ENCODE data around the gene NOL9. TPM values are rescaled to one million over a fixed set of nuclear protein-coding genes. Genes with fewer than 3 reads are reported as not detected.

The NOL9 gene
- polyA plus RNA-seq, 1 of the 3 experiments (the other 2 are of a cell fraction) = 7.1 TPM

DNA sequence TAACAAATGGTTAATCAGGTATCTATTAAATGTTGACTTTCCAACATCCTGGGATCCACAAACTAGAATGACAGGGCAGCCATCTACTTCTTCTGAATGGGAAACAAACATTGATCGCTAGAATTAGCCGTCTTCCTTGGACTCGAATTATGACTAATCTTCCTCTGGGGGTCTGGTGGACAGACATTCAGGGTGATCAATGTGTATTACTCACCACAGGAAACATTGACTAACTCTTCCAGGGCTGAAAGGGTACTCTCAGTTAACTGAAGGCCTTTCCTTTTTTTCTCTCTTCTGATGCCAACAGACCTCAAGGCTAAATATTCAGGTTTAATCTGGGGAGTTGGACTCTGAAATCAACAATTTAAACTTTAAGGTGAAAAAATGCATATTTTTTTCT lies 9.5 kb downstream of the NOL9 start:
- Histone ChIP-seq H3K27me3 (ENCODE audit: insufficient read depth) (no peaks in the 10 kb centered on the region), H3K9me2 (no peaks in the 10 kb centered on the region), H3K4me2 (peak overlapping the region; percentile 59; the same call in 1 of the 2 replicates), H3F3A (replicated peaks; ENCODE audit: insufficient read depth) (peaks cover 33% of the 10 kb centered on the region), H3K4me3 (ENCODE audit: low read depth in 2 of 2, low read length in 1 of 2) (no peak overlapping the region), H3K9ac (peak overlapping the region; percentile 32; the same call in 1 of the 2 replicates), H3K36me3 (replicated peaks in 1 of 2; ENCODE audit: control insufficient read depth in 1 of 2, insufficient read depth in 2 of 2, low read length in 1 of 2) (peaks cover 39 to 40% of the 10 kb centered on the region in 2 experiments), H3K9me3 (no peaks in the 10 kb centered on the region), H4K20me1 (ENCODE audit: insufficient read depth) (no peaks in the 10 kb centered on the region), H3K79me2 (ENCODE audit: insufficient read depth) (peaks cover 15% of the 10 kb centered on the region; the same call in 1 of the 2 replicates), H3K4me1 (ENCODE audit: control insufficient read depth in 1 of 2, insufficient read depth in 2 of 2, low read depth in 1 of 2, low read length in 1 of 2) (0 out of 4 replicates have a peak, but pooled peaks cover 0 to 7% of the 10 kb centered on the region in 2 experiments), H2AFZ (ENCODE audit: low read depth) (no peak overlapping the region), H3K27ac (ENCODE audit: low read depth in 2 of 2, low read length in 1 of 2) (peak overlapping the region in 1 of 2 experiments; percentile 85; a peak in 2 of 4 replicates)
- WGBS (ENCODE audit: low lambda C conversion rate) = 31% methylated on average over 3 of the region's 3 CpGs
- DNase-seq = no peak
- CTCF ChIA-PET = no interaction called here
- TF ChIP-seq JUND (IDR thresholded peaks at IDR 0.05) (peak; percentile 76), TEAD4 (IDR thresholded peaks at IDR 0.05; ENCODE audit: borderline replicate concordance, insufficient read depth) (no peak), FOSL2 (IDR thresholded peaks at IDR 0.05; ENCODE audit: borderline replicate concordance, low read depth) (peak; percentile 77), EZH2phosphoT487 (IDR thresholded peaks at IDR 0.05; ENCODE audit: borderline replicate concordance, low read depth) (no peak), NFIC (IDR thresholded peaks at IDR 0.05; ENCODE audit: borderline replicate concordance) (peak; percentile 15; the same call in 1 of the 2 replicates), TCF12 (IDR thresholded peaks at IDR 0.05) (peak; percentile 53; the same call in 1 of the 2 replicates)
- TF ChIP-seq, protein P1, sequence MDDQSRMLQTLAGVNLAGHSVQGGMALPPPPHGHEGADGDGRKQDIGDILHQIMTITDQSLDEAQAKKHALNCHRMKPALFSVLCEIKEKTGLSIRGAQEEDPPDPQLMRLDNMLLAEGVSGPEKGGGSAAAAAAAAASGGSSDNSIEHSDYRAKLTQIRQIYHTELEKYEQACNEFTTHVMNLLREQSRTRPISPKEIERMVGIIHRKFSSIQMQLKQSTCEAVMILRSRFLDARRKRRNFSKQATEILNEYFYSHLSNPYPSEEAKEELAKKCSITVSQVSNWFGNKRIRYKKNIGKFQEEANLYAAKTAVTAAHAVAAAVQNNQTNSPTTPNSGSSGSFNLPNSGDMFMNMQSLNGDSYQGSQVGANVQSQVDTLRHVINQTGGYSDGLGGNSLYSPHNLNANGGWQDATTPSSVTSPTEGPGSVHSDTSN (IDR thresholded peaks at IDR 0.05) = peak; percentile 63
- POLR2A ChIA-PET = no interaction called here

DNA sequence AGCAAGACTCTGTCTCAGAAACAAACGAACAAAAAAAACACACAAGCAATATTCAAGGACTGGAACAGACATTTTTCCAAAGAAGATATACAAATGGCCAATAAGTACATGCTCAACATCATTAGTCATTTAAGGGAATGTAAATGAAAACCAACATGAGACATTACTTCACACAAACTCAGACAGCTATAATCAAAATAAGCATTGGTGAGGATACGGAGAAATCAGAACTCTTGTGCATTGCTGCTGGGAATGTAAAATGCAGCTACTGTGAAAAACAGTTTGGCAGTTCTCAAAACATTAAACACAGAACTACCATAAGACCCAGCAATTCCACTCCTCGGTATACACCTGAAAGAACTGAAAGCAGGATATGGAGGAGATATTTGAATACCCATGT lies 15.4 kb downstream of the NOL9 start:
- no peak overlapping the region; the same call in 1 of the 2 replicates for H3K4me2 ChIP-seq

More for the DNA sequence above, 15.4 kb downstream of the NOL9 start:
- WGBS (ENCODE audit: low lambda C conversion rate) = 62% methylated on average over 3 of the region's 3 CpGs
- peaks cover 18 to 26% of the 10 kb centered on the region in 2 experiments for H3K36me3 ChIP-seq (replicated peaks in 1 of 2; ENCODE audit: control insufficient read depth in 1 of 2, insufficient read depth in 2 of 2, low read length in 1 of 2)
- peaks cover 31% of the 10 kb centered on the region for H3K79me2 ChIP-seq (ENCODE audit: insufficient read depth)
- H3K9me3 ChIP-seq = no peaks in the 10 kb centered on the region
- no peaks in the 10 kb centered on the region for H3K27me3 ChIP-seq (ENCODE audit: insufficient read depth)
- no peak overlapping the region for H2AFZ ChIP-seq (ENCODE audit: low read depth)
- H3K9me2 ChIP-seq = no peaks in the 10 kb centered on the region
- POLR2A ChIA-PET = no interaction called here
- H3K4me1 ChIP-seq (ENCODE audit: control insufficient read depth in 1 of 2, insufficient read depth in 2 of 2, low read depth in 1 of 2, low read length in 1 of 2) = no peaks in the 10 kb centered on the region
- H3K4me3 ChIP-seq (ENCODE audit: low read depth in 2 of 2, low read length in 1 of 2) = no peak overlapping the region
- no peak for DNase-seq
- H3F3A ChIP-seq (replicated peaks; ENCODE audit: insufficient read depth) = peaks cover 8% of the 10 kb centered on the region
- TF ChIP-seq MEF2A (IDR thresholded peaks at IDR 0.05; ENCODE audit: borderline replicate concordance, low read depth) = no peak
- no peak for TF ChIP-seq RAD21 (IDR thresholded peaks at IDR 0.05; ENCODE audit: low read length)
- TF ChIP-seq EZH2phosphoT487 (IDR thresholded peaks at IDR 0.05; ENCODE audit: borderline replicate concordance, low read depth) = no peak
- TF ChIP-seq RCOR1 (IDR thresholded peaks at IDR 0.05; ENCODE audit: low read length) = no peak
- no peak for TF ChIP-seq CHD2 (IDR thresholded peaks at IDR 0.05; ENCODE audit: low read length, partially characterized antibody)
- TF ChIP-seq TEAD4 (IDR thresholded peaks at IDR 0.05; ENCODE audit: borderline replicate concordance, insufficient read depth) = no peak
- TF ChIP-seq, protein P2, sequence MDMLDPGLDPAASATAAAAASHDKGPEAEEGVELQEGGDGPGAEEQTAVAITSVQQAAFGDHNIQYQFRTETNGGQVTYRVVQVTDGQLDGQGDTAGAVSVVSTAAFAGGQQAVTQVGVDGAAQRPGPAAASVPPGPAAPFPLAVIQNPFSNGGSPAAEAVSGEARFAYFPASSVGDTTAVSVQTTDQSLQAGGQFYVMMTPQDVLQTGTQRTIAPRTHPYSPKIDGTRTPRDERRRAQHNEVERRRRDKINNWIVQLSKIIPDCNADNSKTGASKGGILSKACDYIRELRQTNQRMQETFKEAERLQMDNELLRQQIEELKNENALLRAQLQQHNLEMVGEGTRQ (IDR thresholded peaks at IDR 0.05; ENCODE audit: borderline replicate concordance, low read depth, low read length) = no peak
- no peak for TF ChIP-seq SIN3A (IDR thresholded peaks at IDR 0.05; ENCODE audit: borderline replicate concordance, low read depth, low read length)
- no peak for TF ChIP-seq NFIC (IDR thresholded peaks at IDR 0.05; ENCODE audit: borderline replicate concordance)
- no peak for TF ChIP-seq GABPA (IDR thresholded peaks at IDR 0.05; ENCODE audit: low read depth)
- no peak for TF ChIP-seq NRF1 (IDR thresholded peaks at IDR 0.05; ENCODE audit: low read depth, low read length)
- no peak for TF ChIP-seq YY1 (IDR thresholded peaks at IDR 0.05; ENCODE audit: low read depth)
- H4K20me1 ChIP-seq (ENCODE audit: insufficient read depth) = no peaks in the 10 kb centered on the region
- H3K9ac ChIP-seq = no peak overlapping the region
- CTCF ChIA-PET = interaction anchor here (1.0 to 1.5 kb wide), 5 partner anchors 13 to 53 kb away, joined by 3 to 6 read pairs (median 3); partner anchors contain the start of genes NOL9 and TAS1R1
- peak overlapping the region in 1 of 2 experiments; percentile 36; a peak in 2 of 4 replicates for H3K27ac ChIP-seq (ENCODE audit: low read depth in 2 of 2, low read length in 1 of 2)
